Measurements from ENCODE around the gene S100A11.

Gene S100A11

GRCh38 chr1:152000964-152001630 is 35.7 kb downstream of the S100A11 start:
- H3K27me3 ChIP-seq (ENCODE audit: control insufficient read depth, insufficient read depth, low read length) = no peaks in the 10 kb centered on the region
- no peaks in the 10 kb centered on the region for H3K9me3 ChIP-seq (ENCODE audit: control insufficient read depth, low read depth, low read length)
- no peak overlapping the region for H3K4me3 ChIP-seq (ENCODE audit: low read length)
- H3K9ac ChIP-seq (ENCODE audit: low read length) = no peak overlapping the region
- no peak overlapping the region for H3K27ac ChIP-seq (ENCODE audit: low read length)
- H3K4me1 ChIP-seq (ENCODE audit: control insufficient read depth, low read depth, low read length) = no peaks in the 10 kb centered on the region
- no peaks in the 10 kb centered on the region for H3K36me3 ChIP-seq (ENCODE audit: control insufficient read depth, low read depth, low read length)

GRCh38 chr1:151998611-151999362 is 38.0 kb downstream of the S100A11 start:
- Histone ChIP-seq H3K27me3 (ENCODE audit: control insufficient read depth, insufficient read depth, low read length) (peaks cover 9% of the 10 kb centered on the region), H3K36me3 (ENCODE audit: control insufficient read depth, low read depth, low read length) (no peaks in the 10 kb centered on the region), H3K4me1 (ENCODE audit: control insufficient read depth, low read depth, low read length) (peaks cover 5% of the 10 kb centered on the region), H3K9me3 (ENCODE audit: control insufficient read depth, low read depth, low read length) (no peaks in the 10 kb centered on the region), H3K9ac (ENCODE audit: low read length) (no peak overlapping the region), H3K27ac (ENCODE audit: low read length) (no peak overlapping the region), H3K4me3 (ENCODE audit: low read length) (no peak overlapping the region)

GRCh38 chr1:151997284-151997570 is 39.6 kb downstream of the S100A11 start:
- Histone ChIP-seq H3K4me3 (ENCODE audit: low read length) (no peak overlapping the region), H3K27ac (ENCODE audit: low read length) (no peak overlapping the region), H3K4me1 (ENCODE audit: control insufficient read depth, low read depth, low read length) (peaks cover 12% of the 10 kb centered on the region), H3K36me3 (ENCODE audit: control insufficient read depth, low read depth, low read length) (no peaks in the 10 kb centered on the region), H3K9me3 (ENCODE audit: control insufficient read depth, low read depth, low read length) (no peaks in the 10 kb centered on the region), H3K9ac (ENCODE audit: low read length) (no peak overlapping the region), H3K27me3 (ENCODE audit: control insufficient read depth, insufficient read depth, low read length) (peaks cover 23% of the 10 kb centered on the region)

DNA sequence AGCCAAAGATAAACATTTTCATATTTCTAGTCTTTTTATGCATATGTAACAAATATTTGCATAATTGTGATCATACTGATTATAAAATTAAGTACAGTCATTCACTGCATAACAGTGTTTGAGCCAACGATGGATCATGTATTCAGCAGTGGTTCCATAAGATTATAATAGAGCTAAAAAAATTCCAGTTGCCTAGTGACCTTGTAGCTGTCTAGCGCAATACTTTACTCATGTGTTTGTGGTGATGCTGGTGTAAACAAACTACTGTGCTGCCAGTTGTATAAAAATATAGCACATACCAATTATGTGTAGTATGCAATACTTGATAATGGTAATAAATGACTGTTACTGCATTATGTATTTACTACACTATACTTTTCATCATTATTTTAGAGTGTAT is 41.0 kb downstream of the S100A11 start:
- Histone ChIP-seq H3K9me3 (ENCODE audit: control insufficient read depth, low read depth, low read length) (no peaks in the 10 kb centered on the region), H3K9ac (ENCODE audit: low read length) (no peak overlapping the region), H3K4me3 (ENCODE audit: low read length) (no peak overlapping the region), H3K27me3 (ENCODE audit: control insufficient read depth, insufficient read depth, low read length) (peaks cover 37% of the 10 kb centered on the region), H3K27ac (ENCODE audit: low read length) (no peak overlapping the region), H3K36me3 (ENCODE audit: control insufficient read depth, low read depth, low read length) (no peaks in the 10 kb centered on the region), H3K4me1 (ENCODE audit: control insufficient read depth, low read depth, low read length) (peaks cover 20% of the 10 kb centered on the region)

- Histone ChIP-seq H3K9me3 (ENCODE audit: control insufficient read depth, low read depth, low read length) (no peaks in the 10 kb centered on the region), H3K4me1 (ENCODE audit: control insufficient read depth, low read depth, low read length) (peaks cover 20% of the 10 kb centered on the region), H3K27me3 (ENCODE audit: control insufficient read depth, insufficient read depth, low read length) (peaks cover 42% of the 10 kb centered on the region), H3K36me3 (ENCODE audit: control insufficient read depth, low read depth, low read length) (no peaks in the 10 kb centered on the region), H3K9ac (ENCODE audit: low read length) (no peak overlapping the region), H3K4me3 (ENCODE audit: low read length) (no peak overlapping the region), H3K27ac (ENCODE audit: low read length) (no peak overlapping the region)
Observed at GRCh38 chr1:151994956-151995355, 41.8 kb downstream of the S100A11 start.

DNA sequence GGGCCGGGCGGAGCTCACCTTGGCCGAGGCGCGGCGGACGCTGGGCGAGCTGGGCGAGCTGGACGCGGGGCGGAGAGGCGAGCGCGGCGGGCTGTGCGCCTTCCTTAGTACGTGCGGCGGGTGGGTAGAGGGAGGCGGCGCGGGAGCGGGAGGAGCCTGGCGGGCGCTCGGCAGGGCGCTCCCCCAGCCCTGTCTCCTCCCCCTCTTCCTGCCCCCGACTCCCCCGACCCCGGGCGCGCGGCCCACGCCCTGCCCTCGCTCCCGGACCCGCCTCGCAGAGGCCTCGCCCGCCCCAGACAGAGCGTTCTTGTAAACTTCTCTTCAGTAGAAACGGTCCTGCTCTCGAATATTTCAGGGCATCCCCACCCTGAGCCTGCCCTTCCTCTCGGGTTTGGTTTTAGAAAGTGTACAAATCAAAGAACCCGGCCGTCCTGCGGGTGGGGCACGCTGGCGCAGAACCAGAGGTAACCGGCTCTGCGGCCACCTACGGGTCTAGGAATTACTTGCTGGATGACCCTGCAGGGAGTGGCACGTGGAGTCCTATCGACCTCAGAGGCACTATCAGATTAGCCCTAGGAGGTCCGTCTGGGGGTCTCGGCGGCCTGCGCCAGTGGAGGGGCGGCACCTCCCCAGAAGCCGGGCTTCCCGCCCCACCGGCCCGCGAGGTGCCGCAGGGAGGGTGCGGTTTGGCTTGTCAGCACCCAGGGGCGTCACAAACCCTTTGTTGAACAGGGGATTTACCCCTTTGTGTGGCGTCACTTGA is 42.9 kb downstream of the S100A11 start, which contains the start of gene S100A10:
Gene S100A10, minus strand, starts transcription at position 126 of the 763 bp plus-strand sequence. CDS start 7,629 bp downstream, outside the sequence.
- Histone ChIP-seq H3K4me3 (ENCODE audit: low read length) (peak within 1 kb of the TSS; percentile 68), H3K36me3 (ENCODE audit: control insufficient read depth, low read depth, low read length) (no peaks in the 10 kb centered on the region), H3K4me1 (ENCODE audit: control insufficient read depth, low read depth, low read length) (peaks cover 20% of the 10 kb centered on the region), H3K9me3 (ENCODE audit: control insufficient read depth, low read depth, low read length) (no peaks in the 10 kb centered on the region), H3K9ac (ENCODE audit: low read length) (peak within 1 kb of the TSS; percentile 38), H3K27ac (ENCODE audit: low read length) (no peak within 1 kb of the TSS), H3K27me3 (ENCODE audit: control insufficient read depth, insufficient read depth, low read length) (peaks cover 42% of the 10 kb centered on the region)

- Histone ChIP-seq H3K27me3 (ENCODE audit: control insufficient read depth, insufficient read depth, low read length) (peaks cover 42% of the 10 kb centered on the region), H3K4me1 (ENCODE audit: control insufficient read depth, low read depth, low read length) (peaks cover 20% of the 10 kb centered on the region), H3K27ac (ENCODE audit: low read length) (no peak overlapping the region), H3K9me3 (ENCODE audit: control insufficient read depth, low read depth, low read length) (no peaks in the 10 kb centered on the region), H3K9ac (ENCODE audit: low read length) (peak overlapping the region; percentile 38), H3K4me3 (ENCODE audit: low read length) (peak overlapping the region; percentile 68), H3K36me3 (ENCODE audit: control insufficient read depth, low read depth, low read length) (no peaks in the 10 kb centered on the region)
Observed at GRCh38 chr1:151993084-151993733, 43.6 kb downstream of the S100A11 start.

- no peak overlapping the region for H3K27ac ChIP-seq (ENCODE audit: low read length)
Observed at GRCh38 chr1:151992303-151993083, 44.3 kb downstream of the S100A11 start.

GRCh38 chr1:151991663-151992302 is 45.0 kb downstream of the S100A11 start:
- Histone ChIP-seq H3K27me3 (ENCODE audit: control insufficient read depth, insufficient read depth, low read length) (peaks cover 42% of the 10 kb centered on the region), H3K9ac (ENCODE audit: low read length) (peak overlapping the region; percentile 38), H3K9me3 (ENCODE audit: control insufficient read depth, low read depth, low read length) (no peaks in the 10 kb centered on the region), H3K27ac (ENCODE audit: low read length) (no peak overlapping the region), H3K4me3 (ENCODE audit: low read length) (peak overlapping the region; percentile 68), H3K4me1 (ENCODE audit: control insufficient read depth, low read depth, low read length) (peaks cover 20% of the 10 kb centered on the region), H3K36me3 (ENCODE audit: control insufficient read depth, low read depth, low read length) (no peaks in the 10 kb centered on the region)

More at GRCh38 chr1:151992303-151993083, 44.3 kb downstream of the S100A11 start:
- Histone ChIP-seq H3K36me3 (ENCODE audit: control insufficient read depth, low read depth, low read length) (no peaks in the 10 kb centered on the region), H3K4me3 (ENCODE audit: low read length) (peak overlapping the region; percentile 68), H3K9ac (ENCODE audit: low read length) (peak overlapping the region; percentile 38), H3K27me3 (ENCODE audit: control insufficient read depth, insufficient read depth, low read length) (peaks cover 42% of the 10 kb centered on the region), H3K9me3 (ENCODE audit: control insufficient read depth, low read depth, low read length) (no peaks in the 10 kb centered on the region), H3K4me1 (ENCODE audit: control insufficient read depth, low read depth, low read length) (peaks cover 20% of the 10 kb centered on the region)

DNA sequence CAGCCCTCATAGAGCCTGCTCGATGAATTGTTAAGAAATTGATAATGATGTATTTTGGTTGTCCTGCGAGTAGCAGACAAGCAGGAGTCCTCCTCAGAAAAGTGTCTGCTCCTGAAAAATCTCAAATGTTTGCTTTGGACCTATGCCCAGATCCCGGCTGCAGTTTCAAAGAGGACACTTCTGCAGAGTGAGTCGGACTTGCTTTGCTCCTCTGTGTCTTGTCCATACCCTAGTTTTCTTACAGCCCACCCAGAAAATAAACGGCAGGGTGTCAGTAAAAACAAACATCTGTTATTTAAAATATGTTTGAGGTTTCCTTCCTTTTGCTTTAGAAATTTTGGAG is 46.0 kb downstream of the S100A11 start:
- Histone ChIP-seq H3K4me3 (ENCODE audit: low read length) (no peak overlapping the region), H3K4me1 (ENCODE audit: control insufficient read depth, low read depth, low read length) (peaks cover 24% of the 10 kb centered on the region), H3K27me3 (ENCODE audit: control insufficient read depth, insufficient read depth, low read length) (peaks cover 42% of the 10 kb centered on the region), H3K9ac (ENCODE audit: low read length) (no peak overlapping the region), H3K36me3 (ENCODE audit: control insufficient read depth, low read depth, low read length) (no peaks in the 10 kb centered on the region), H3K27ac (ENCODE audit: low read length) (no peak overlapping the region), H3K9me3 (ENCODE audit: control insufficient read depth, low read depth, low read length) (no peaks in the 10 kb centered on the region)

All from iPS-18a (cell line).